ENCODE measurements around the gene S100A12.

DNA sequence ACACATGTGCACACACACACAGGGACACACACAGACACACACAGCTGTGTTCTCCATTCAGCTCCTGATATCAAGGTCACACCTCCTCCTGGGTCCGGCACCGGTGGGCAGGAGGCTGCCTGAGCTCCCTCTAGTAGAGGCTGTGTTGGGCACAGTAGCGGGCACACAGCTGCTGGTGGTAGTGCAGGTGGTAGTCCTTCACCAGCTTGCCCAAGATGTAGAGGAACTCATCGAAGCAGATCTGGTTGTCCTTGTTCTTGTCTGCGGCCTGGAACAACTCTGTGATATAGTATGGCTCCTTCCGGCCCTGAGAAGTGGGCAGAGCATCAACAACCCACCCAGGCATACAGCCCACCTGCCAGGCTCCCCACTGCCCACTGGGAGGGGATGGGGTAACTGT, 21.0 kb upstream of the S100A12 start:
- TF ChIP-seq, protein P1, sequence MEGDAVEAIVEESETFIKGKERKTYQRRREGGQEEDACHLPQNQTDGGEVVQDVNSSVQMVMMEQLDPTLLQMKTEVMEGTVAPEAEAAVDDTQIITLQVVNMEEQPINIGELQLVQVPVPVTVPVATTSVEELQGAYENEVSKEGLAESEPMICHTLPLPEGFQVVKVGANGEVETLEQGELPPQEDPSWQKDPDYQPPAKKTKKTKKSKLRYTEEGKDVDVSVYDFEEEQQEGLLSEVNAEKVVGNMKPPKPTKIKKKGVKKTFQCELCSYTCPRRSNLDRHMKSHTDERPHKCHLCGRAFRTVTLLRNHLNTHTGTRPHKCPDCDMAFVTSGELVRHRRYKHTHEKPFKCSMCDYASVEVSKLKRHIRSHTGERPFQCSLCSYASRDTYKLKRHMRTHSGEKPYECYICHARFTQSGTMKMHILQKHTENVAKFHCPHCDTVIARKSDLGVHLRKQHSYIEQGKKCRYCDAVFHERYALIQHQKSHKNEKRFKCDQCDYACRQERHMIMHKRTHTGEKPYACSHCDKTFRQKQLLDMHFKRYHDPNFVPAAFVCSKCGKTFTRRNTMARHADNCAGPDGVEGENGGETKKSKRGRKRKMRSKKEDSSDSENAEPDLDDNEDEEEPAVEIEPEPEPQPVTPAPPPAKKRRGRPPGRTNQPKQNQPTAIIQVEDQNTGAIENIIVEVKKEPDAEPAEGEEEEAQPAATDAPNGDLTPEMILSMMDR (conservative IDR thresholded peaks at IDR 0.05): no peak
- TF ChIP-seq ZFX (IDR thresholded peaks at IDR 0.05): no peak

Measured in C4-2B (cell line).